Effector memory CD8-positive, alpha-beta T cell (primary cell): ENCODE data around the gene CSGALNACT2.
"Not testable (repeated sequence)": the region's sequence is repeated elsewhere in the genome, so short reads cannot be mapped to it uniquely, and the experiment has no call there.

ENCODE experiments used
- ATAC-seq: fragments of 150-1000 bp; cut with Tn5 transposase; replicated peaks from 2 replicates; pipeline ENCODE4 v1.10.0; 2021; ENCODE audit warnings: mild to moderate bottlenecking, moderate library complexity
- DNase-seq, 3 experiments: peaks; one replicate each; pipeline ENCODE4 v3.0.0; 2021
- H3K27ac Mint-ChIP-seq, 2 donors: one replicate each; pipeline ENCODE4 v1.8.0; 2022; ENCODE audit warnings: mild to moderate bottlenecking in 2 of 2, mixed read lengths in 2 of 2, moderate library complexity in 2 of 2
- H3K27me3 Mint-ChIP-seq, 2 donors: one replicate each; pipeline ENCODE4 v1.8.0; 2022; ENCODE audit warnings: mixed read lengths in 2 of 2
- H3K36me3 Mint-ChIP-seq: one replicate; pipeline ENCODE4 v1.8.0; 2022; ENCODE audit warnings: mild to moderate bottlenecking, moderate library complexity, mixed read lengths; ENCODE audit not compliant: insufficient read depth
- H3K4me1 Mint-ChIP-seq, 2 donors: one replicate each; pipeline ENCODE4 v1.8.0; 2022; ENCODE audit warnings: low read depth in 2 of 2, mixed read lengths in 2 of 2
- H3K4me3 Mint-ChIP-seq, 2 donors: one replicate each; pipeline ENCODE4 v1.8.0; 2022; ENCODE audit warnings: mild to moderate bottlenecking in 2 of 2, mixed read lengths in 2 of 2, moderate library complexity in 2 of 2
- H3K9me3 Mint-ChIP-seq, 2 donors: one replicate each; pipeline ENCODE4 v1.8.0; 2022; ENCODE audit warnings: mixed read lengths in 2 of 2
- total RNA-seq, 9 experiments: gene quantifications; one replicate each; lab custom pipeline; 2026; lab: John Stamatoyannopoulos, UW

The CSGALNACT2 gene, protein sequence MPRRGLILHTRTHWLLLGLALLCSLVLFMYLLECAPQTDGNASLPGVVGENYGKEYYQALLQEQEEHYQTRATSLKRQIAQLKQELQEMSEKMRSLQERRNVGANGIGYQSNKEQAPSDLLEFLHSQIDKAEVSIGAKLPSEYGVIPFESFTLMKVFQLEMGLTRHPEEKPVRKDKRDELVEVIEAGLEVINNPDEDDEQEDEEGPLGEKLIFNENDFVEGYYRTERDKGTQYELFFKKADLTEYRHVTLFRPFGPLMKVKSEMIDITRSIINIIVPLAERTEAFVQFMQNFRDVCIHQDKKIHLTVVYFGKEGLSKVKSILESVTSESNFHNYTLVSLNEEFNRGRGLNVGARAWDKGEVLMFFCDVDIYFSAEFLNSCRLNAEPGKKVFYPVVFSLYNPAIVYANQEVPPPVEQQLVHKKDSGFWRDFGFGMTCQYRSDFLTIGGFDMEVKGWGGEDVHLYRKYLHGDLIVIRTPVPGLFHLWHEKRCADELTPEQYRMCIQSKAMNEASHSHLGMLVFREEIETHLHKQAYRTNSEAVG
- total RNA-seq, result 50.1 to 120 (median 76.8) reads per million in 9 experiments

DNA sequence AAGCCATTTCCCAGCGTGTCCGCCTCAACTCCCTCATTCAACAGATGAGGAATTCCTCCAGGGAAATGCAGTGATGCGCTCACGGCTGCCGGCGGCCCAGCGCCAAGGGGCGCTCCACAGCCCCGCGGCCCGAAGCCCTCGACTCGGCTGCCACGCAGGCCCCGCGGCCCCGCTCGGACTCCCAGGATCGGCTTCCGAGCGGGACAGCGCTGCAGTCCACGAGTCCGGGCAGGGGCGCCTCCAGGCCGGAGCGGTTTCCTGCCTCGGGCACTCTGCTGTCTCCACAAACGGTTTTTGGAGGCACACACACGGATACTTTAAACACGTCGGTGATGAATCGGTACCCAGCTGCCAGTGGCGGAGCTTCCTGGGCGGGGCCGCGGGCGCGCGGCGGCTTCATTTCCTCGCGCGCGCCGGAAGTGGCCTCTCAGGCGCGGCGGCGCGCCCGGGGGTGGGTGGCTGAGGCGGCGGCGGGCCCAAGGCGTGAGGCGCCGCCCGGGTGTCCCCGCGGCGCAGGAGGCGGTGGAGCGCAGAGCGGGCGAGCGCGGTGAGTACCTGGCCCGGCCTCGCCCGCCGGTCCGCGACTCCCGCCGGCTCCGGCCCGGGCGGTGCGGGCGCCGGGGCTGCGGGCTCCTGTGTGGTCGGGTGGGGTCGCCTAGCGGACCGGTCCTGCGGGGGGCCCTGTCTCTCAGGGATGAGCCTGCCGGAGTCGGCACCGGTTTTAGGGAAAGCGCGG, at the start of gene CSGALNACT2:
TSS of gene CSGALNACT2 (plus strand) at position 425 of the 736 bp plus-strand sequence. CDS start 16,705 bp downstream, outside the sequence.
- peaks cover 42 to 49% of the 10 kb centered on the region in 2 donors for H3K4me1 Mint-ChIP-seq
- DNase-seq, result peak; percentile 79 to 87 (median 87)
- H3K9me3 Mint-ChIP-seq, result no peaks in the 10 kb centered on the region
- H3K27ac Mint-ChIP-seq, result peak within 1 kb of the TSS; percentile 94 to 98
- no peaks in the 10 kb centered on the region for H3K27me3 Mint-ChIP-seq
- peak; percentile 79 for ATAC-seq
- H3K4me3 Mint-ChIP-seq, result peak within 1 kb of the TSS; percentile 93 to 96
- H3K36me3 Mint-ChIP-seq, result peaks cover 36% of the 10 kb centered on the region

DNA sequence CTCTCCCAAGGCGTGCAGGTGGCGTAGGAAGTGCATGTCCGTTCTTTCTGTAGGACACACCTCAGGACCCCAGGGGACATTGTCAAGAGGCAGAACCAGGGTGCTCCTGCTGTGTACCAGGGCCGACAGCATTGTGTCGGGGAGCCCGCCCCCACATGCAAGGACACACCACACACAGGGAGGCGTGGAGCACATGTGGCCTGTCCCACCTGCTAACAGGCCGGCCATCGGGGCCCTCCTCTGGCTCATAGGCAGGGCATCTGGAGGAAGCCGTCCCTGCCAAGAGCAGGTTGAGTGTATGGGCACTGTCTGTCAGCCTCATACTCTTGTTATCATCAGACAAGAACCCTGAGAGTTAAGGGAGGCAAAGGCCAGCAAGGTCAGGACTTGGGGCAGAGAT, 48.7 kb upstream of the CSGALNACT2 start:
- DNase-seq (no peak), ATAC-seq (no peak)
- Mint-ChIP-seq H3K4me1 (peaks cover 0 to 8% of the 10 kb centered on the region in 2 donors), H3K27ac (no peak overlapping the region), H3K36me3 (no peaks in the 10 kb centered on the region), H3K4me3 (no peak overlapping the region), H3K9me3 (no peaks in the 10 kb centered on the region), H3K27me3 (peaks cover 23 to 67% of the 10 kb centered on the region in 2 donors)

DNA sequence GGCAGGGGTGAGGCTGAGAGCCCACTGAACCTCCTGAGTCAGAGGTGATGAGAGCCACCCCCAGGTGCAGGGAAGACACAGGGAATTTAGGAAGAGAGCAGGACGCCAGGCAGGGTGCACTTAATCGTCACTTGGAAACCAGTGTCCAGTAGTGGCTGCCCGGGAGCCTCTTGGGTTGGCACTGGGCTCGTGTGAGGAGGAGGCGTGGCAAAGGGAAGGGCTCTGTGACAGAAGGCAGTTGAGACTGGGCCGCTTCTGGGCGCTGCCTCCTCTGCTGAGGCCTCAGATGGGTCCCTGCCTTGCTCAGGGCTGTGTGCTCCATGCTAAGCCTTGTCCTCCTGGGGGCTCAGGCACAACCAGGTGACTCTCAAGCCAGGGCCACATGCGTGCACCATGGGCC, 48.1 kb upstream of the CSGALNACT2 start:
- no peak for DNase-seq

DNA sequence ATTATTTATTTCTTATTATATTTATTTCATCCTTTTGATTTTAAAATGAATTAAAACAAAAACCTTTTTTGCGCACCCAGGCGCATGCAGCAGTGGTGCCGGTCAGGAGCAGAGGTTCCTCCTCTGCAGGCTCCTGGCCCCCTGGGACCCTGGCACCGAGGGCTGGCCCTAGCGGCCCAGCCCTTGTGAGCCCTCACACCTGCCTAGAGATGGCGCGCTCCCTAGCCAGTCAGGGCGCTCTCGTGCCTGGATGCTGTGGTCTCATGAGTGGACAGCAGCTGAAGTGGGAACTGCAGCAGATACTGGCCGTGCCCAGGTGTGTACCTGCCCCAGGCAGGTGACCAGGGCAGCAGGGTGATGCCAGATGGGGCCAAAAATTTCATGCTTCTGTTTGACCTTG, 47.6 kb upstream of the CSGALNACT2 start:
- H3K27ac Mint-ChIP-seq, result no peak overlapping the region
- no peak for DNase-seq

More for the DNA sequence above, 48.1 kb upstream of the CSGALNACT2 start:
- H3K27ac Mint-ChIP-seq, result no peak overlapping the region
- peaks cover 27 to 60% of the 10 kb centered on the region in 2 donors for H3K27me3 Mint-ChIP-seq
- H3K4me3 Mint-ChIP-seq, result no peak overlapping the region
- H3K4me1 Mint-ChIP-seq, result peaks cover 0 to 8% of the 10 kb centered on the region in 2 donors
- no peaks in the 10 kb centered on the region for H3K9me3 Mint-ChIP-seq
- no peak for ATAC-seq
- H3K36me3 Mint-ChIP-seq, result no peaks in the 10 kb centered on the region

DNA sequence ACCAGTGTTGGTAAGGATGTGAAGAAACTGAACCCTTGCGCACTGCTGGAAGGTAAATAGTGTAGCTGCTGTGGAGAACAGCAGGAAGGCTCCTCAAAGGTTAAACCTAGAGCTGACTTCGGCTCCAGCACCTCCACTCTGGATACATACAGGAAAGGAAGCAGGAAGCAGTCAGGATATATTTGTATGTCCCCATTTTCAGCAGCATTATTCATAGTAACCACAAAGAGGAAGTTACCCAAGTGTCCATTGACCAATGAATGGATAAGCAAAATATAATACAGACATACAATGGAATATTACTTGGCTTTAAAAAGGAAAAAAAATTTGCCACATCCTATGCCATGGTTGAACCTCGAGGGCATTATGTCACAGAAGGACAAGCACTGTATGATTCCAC, 46.4 kb upstream of the CSGALNACT2 start:
- Mint-ChIP-seq H3K4me1 (peaks cover 0 to 8% of the 10 kb centered on the region in 2 donors), H3K9me3 (no peaks in the 10 kb centered on the region)

More for the DNA sequence above, 47.6 kb upstream of the CSGALNACT2 start:
- no peaks in the 10 kb centered on the region for H3K9me3 Mint-ChIP-seq
- no peak for ATAC-seq
- H3K4me3 Mint-ChIP-seq, result no peak overlapping the region
- H3K27me3 Mint-ChIP-seq, result peaks cover 27 to 55% of the 10 kb centered on the region in 2 donors
- H3K4me1 Mint-ChIP-seq, result peaks cover 0 to 8% of the 10 kb centered on the region in 2 donors
- no peaks in the 10 kb centered on the region for H3K36me3 Mint-ChIP-seq

DNA sequence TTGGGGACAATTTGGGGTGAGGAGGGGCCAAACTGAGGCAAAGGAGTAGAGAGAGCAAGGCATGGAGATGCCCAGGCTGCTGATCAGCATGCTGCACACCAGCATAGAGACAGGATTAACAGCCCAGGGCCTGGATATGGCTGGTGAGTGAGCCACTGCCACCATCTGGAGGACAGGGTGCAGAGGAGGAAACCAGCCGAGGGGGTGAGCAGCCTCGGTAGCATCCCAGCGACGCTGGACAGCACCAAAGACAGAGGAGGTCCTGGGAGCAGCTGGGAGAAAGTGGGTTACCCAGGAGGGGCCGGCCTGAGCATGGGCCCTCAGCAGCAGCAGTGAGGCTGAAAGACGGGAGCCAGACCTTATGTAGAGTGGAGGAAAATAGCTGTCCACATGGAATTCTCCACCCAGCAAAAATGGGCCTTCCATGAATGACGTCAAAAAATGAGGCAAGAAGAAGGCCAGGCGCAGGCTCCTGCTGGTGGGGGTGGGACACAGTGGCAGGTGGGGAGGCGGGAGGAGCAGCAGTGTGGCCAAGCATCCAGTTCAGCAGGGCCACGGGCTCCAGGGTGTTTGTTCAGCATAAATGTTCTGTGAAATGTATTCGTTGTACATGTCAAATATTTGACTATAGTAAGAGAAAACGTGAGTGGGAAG, 44.7 kb upstream of the CSGALNACT2 start:
- Mint-ChIP-seq H3K4me1 (peaks cover 0 to 8% of the 10 kb centered on the region in 2 donors), H3K4me3 (no peak overlapping the region)
- no peak for ATAC-seq

More for the DNA sequence above, 46.4 kb upstream of the CSGALNACT2 start:
- ATAC-seq, result no peak
- H3K36me3 Mint-ChIP-seq, result no peaks in the 10 kb centered on the region
- H3K4me3 Mint-ChIP-seq, result no peak overlapping the region
- no peak overlapping the region for H3K27ac Mint-ChIP-seq
- peaks cover 27 to 50% of the 10 kb centered on the region in 2 donors for H3K27me3 Mint-ChIP-seq
- DNase-seq, result no peak

DNA sequence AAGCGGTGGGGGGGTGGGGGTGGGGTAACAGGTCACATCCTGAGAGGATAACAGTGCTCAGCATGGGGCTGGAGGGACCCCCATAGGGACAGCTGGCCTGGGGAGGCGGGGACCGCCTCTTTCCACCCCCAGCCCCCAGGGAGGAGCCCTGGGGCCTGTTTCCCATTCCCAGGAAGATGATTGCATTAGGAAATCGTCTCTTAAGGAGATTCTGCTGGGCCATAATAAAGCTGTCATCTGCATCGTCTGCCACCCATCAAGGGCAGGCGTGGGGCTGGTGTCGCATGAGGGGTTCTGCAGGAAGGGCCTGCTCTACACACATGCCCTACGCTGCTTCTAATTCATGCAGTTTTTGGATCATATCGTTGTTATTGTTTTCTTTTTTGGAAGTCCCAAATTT, 44.2 kb upstream of the CSGALNACT2 start:
- no peaks in the 10 kb centered on the region for H3K9me3 Mint-ChIP-seq
- ATAC-seq, result no peak
- H3K27me3 Mint-ChIP-seq, result peaks cover 27 to 39% of the 10 kb centered on the region in 2 donors
- H3K4me3 Mint-ChIP-seq, result no peak overlapping the region
- peaks cover 0 to 8% of the 10 kb centered on the region in 2 donors for H3K4me1 Mint-ChIP-seq
- DNase-seq, result no peak
- no peaks in the 10 kb centered on the region for H3K36me3 Mint-ChIP-seq
- H3K27ac Mint-ChIP-seq, result no peak overlapping the region

More for the DNA sequence above, 44.7 kb upstream of the CSGALNACT2 start:
- no peak for DNase-seq
- H3K36me3 Mint-ChIP-seq, result no peaks in the 10 kb centered on the region
- peaks cover 27 to 44% of the 10 kb centered on the region in 2 donors for H3K27me3 Mint-ChIP-seq
- H3K9me3 Mint-ChIP-seq, result no peaks in the 10 kb centered on the region
- peak overlapping the region in 1 of 2 donors; percentile 66 for H3K27ac Mint-ChIP-seq

DNA sequence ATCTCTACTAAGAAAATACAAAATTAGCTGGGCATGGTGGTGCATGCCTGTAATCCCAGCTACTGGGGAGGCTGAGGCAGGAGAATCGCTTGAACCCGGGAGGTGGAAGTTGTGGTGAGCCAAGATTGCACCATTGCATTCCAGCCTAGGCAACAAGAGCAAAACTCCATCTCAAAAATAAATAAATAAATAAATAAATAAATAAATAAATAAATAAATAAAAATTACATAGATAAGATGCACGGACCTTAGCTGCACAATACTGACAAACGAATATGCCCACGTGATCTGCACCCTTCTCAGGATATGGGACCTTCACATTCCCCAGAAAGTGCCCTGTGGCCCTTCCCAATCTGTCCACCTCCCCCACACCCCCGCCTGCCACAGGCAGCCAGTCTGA, 38.9 kb upstream of the CSGALNACT2 start:
- H3K27ac Mint-ChIP-seq, H3K36me3 Mint-ChIP-seq, DNase-seq, H3K4me3 Mint-ChIP-seq, ATAC-seq, H3K9me3 Mint-ChIP-seq, H3K4me1 Mint-ChIP-seq: not testable (repeated sequence)
- H3K27me3 Mint-ChIP-seq, result peaks cover 34 to 47% of the 10 kb centered on the region in 2 donors

DNA sequence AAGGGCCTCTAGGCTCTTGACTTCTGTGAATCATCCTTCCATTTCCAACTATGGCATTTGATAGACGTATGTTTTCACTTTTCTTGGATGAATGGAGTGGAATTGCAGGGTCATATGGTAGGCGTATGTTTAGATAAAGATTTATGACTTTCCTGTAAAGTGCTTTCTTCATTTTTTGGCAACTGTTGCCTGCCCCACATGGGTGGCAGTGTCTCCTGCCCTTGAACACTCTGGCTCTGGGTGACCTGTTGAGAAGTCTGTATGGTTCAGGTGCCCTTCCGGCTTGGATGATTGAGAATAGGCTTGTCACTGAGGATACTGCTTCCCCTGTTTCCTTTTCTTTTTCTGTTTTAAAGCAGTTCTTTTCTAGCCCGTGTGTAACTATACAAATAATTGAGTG, 38.3 kb upstream of the CSGALNACT2 start:
- H3K36me3 Mint-ChIP-seq, result peaks cover 5% of the 10 kb centered on the region
- ATAC-seq (no peak), DNase-seq (no peak)
- H3K4me3 Mint-ChIP-seq, result no peak overlapping the region
- H3K4me1 Mint-ChIP-seq, result peaks cover under 1 to 2% of the 10 kb centered on the region in 2 donors
- no peak overlapping the region for H3K27ac Mint-ChIP-seq
- no peaks in the 10 kb centered on the region for H3K9me3 Mint-ChIP-seq
- peaks cover 28 to 46% of the 10 kb centered on the region in 2 donors for H3K27me3 Mint-ChIP-seq

DNA sequence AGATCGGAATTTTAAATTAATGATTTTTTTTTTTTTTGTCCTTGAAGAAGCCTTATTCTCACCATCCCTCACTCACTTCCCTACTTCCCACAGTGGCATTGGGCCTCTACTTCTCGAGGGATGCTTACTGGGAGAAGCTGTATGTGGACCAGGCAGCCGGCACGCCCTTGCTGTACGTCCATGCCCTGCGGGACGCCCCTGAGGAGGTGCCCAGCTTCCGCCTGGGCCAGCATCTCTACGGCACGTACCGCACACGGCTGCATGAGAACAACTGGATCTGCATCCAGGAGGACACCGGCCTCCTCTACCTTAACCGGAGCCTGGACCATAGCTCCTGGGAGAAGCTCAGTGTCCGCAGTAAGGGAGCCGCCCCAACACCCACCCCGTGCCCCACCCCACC, 37.9 kb upstream of the CSGALNACT2 start:
- Mint-ChIP-seq H3K27ac (no peak overlapping the region), H3K4me1 (peaks cover 2 to 4% of the 10 kb centered on the region in 2 donors), H3K27me3 (peaks cover 28 to 46% of the 10 kb centered on the region in 2 donors), H3K4me3 (no peak overlapping the region), H3K9me3 (no peaks in the 10 kb centered on the region), H3K36me3 (peaks cover 5% of the 10 kb centered on the region)
- DNase-seq, result no peak
- ATAC-seq, result no peak

DNA sequence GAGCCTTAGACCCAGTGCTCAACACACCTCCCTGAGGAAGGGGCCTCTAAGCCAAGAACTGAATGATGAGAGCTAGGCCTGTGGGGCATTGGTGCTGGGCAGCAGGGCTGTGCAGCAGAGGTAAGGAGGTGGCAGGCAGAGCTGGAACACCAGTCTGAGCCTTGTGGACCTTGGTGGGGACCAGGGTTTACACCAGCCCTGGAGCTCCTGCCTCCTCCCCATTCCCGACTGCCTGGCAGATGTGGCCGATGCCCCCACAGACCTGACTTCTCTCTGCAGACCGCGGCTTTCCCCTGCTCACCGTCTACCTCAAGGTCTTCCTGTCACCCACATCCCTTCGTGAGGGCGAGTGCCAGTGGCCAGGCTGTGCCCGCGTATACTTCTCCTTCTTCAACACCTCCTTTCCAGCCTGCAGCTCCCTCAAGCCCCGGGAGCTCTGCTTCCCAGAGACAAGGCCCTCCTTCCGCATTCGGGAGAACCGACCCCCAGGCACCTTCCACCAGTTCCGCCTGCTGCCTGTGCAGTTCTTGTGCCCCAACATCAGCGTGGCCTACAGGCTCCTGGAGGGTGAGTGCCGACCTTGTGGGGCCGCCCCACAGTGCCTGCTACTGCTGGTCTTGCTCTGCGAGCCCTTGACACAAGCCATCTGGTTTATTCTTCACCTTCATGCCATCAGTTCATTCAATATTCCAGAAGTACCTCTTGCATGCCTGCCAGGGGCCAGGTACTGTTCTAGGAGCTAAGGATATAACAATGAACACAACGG, 36.0 kb upstream of the CSGALNACT2 start:
- Mint-ChIP-seq H3K4me3 (peak overlapping the region in 1 of 2 donors; percentile 6), H3K27ac (no peak overlapping the region), H3K4me1 (peaks cover 5 to 9% of the 10 kb centered on the region in 2 donors), H3K9me3 (no peaks in the 10 kb centered on the region), H3K27me3 (peaks cover 28 to 46% of the 10 kb centered on the region in 2 donors), H3K36me3 (peaks cover 5% of the 10 kb centered on the region)
- DNase-seq (no peak), ATAC-seq (no peak)
